K562 (cell line): Measurements from ENCODE around the gene SNRNP70. TPM values are rescaled to one million over a fixed set of nuclear protein-coding genes. Genes with fewer than 3 reads are reported as not detected.

Experiments
- CREB1 ChIP-seq, 2 experiments: sonication (generic) in 1 of 2; formaldehyde crosslinking in 1 of 2; IDR thresholded peaks; 2 replicates each; pipeline versions ENCODE4 v1.6.1 to v1.8.0; 2012 to 2022; ENCODE audit warnings: inconsistent platforms in 1 of 2, mild to moderate bottlenecking in 1 of 2, missing genetic modification reagents in 1 of 2, moderate library complexity in 1 of 2
- ELF2 ChIP-seq: fragments of 250-450 bp; sonication (Bioruptor Pico); IDR thresholded peaks from 2 replicates; pipeline ENCODE4 v1.5.0; 2021; ENCODE audit warnings: mild to moderate bottlenecking
- HSF4 ChIP-seq: fragments of 250-450 bp; sonication (Bioruptor Pico); IDR thresholded peaks from 2 replicates; pipeline ENCODE4 v2.1.2; 2022; ENCODE audit warnings: mild to moderate bottlenecking, moderate library complexity, borderline replicate concordance
- KAT7 ChIP-seq: sonication (generic); formaldehyde crosslinking; IDR thresholded peaks from 2 replicates; pipeline ENCODE4 v1.8.0; 2022; ENCODE audit warnings: missing genetic modification reagents, mild to moderate bottlenecking, borderline replicate concordance
- MTA1 ChIP-seq: fragments of 450-650 bp; IDR thresholded peaks from 2 replicates; pipeline ENCODE4 v1.6.1; 2017; ENCODE audit warnings: borderline replicate concordance
- NONO ChIP-seq, 2 experiments: fragments of 200-400 bp in 1 of 2; fragments of 450-650 bp in 1 of 2; formaldehyde crosslinking in 1 of 2; IDR thresholded peaks; 2 replicates each; pipeline ENCODE4 v1.6.1; 2017; ENCODE audit warnings: low read depth in 2 of 2, mild to moderate bottlenecking in 2 of 2, moderate library complexity in 2 of 2, low read length in 1 of 2
- PHF8 ChIP-seq: fragments of 200-600 bp; sonication (generic); IDR thresholded peaks from 2 replicates; pipeline ENCODE4 v1.6.1; 2012; ENCODE audit warnings: mixed run types, mild to moderate bottlenecking, inconsistent platforms, low read length, moderate library complexity, borderline replicate concordance
- RBM22 ChIP-seq: fragments of 200-400 bp; formaldehyde crosslinking; IDR thresholded peaks from 2 replicates; pipeline ENCODE4 v1.6.1; 2018; ENCODE audit warnings: low read length, low read depth; ENCODE audit not compliant: poor library complexity, severe bottlenecking
- SIN3B ChIP-seq: fragments of 450-650 bp; IDR thresholded peaks from 2 replicates; pipeline ENCODE4 v1.6.1; 2017; ENCODE audit warnings: low read depth, mild to moderate bottlenecking, moderate library complexity
- SIRT6 ChIP-seq: IDR thresholded peaks from one replicate; pipeline ENCODE4 v1.6.1; 2012; ENCODE audit warnings: low read depth, mild to moderate bottlenecking, control low read depth, inconsistent platforms, low read length, moderate library complexity
- ZNF507 ChIP-seq: conservative IDR thresholded peaks from 2 replicates; pipeline ENCODE4 v1.6.1; 2017; ENCODE audit warnings: missing genetic modification characterization, missing compliant biosample characterization
- polyA plus RNA-seq, 8 experiments: library from polyadenylated mRNA; depleted of rRNA in 4 of 8; stranded (reverse) in 5 of 8; unstranded in 3 of 8; fragments of >200 nt; fragmentation: Nextera tagmentation in 2 of 8; fragmentation: Illumina TruSeq in 1 of 8; extraction: Ambion mirVana in 2 of 8; extraction: Trizol in 1 of 8; gene quantifications; 2 replicates each; pipeline versions ENCODE4 v1.2.1 to v1.2.3, GENCODE V29; 2011 to 2014; ENCODE audit warnings: inconsistent platforms in 1 of 8, missing spikeins in 1 of 8
- total RNA-seq, 7 experiments: library from RNA; depleted of rRNA in 6 of 7; stranded (reverse); fragments of >200 nt in 6 of 7; fragmentation: Illumina TruSeq in 2 of 7; extraction: Trizol in 2 of 7; gene quantifications; 2 replicates each; pipeline versions ENCODE4 v1.2.1 to v1.2.3, GENCODE V29; 2011 to 2021; ENCODE audit warnings: low replicate concordance in 1 of 7
- TF ChIP-seq, protein P1 (sequence below): sonication (generic); formaldehyde crosslinking; IDR thresholded peaks from 2 replicates; pipeline ENCODE4 v1.8.1; 2023; ENCODE audit warnings: mild to moderate bottlenecking, missing genetic modification reagents
- TF ChIP-seq, protein P2 (sequence below): sonication (generic); formaldehyde crosslinking; IDR thresholded peaks from 2 replicates; pipeline ENCODE4 v1.8.0; 2023; ENCODE audit warnings: mild to moderate bottlenecking, missing genetic modification reagents
- TF ChIP-seq, protein P3 (sequence below): conservative IDR thresholded peaks from 2 replicates; pipeline ENCODE4 v1.6.1; 2011; ENCODE audit warnings: low read depth, mild to moderate bottlenecking, low read length; ENCODE audit not compliant: control insufficient read depth
- TF ChIP-seq, protein P4 (sequence below): fragments of 250-450 bp; sonication (Bioruptor Pico); IDR thresholded peaks from 2 replicates; pipeline ENCODE4 v1.4.0; 2020; ENCODE audit warnings: mild to moderate bottlenecking
- TF ChIP-seq, protein P5 (sequence below): fragments of 450-650 bp; formaldehyde crosslinking; IDR thresholded peaks from 2 replicates; pipeline ENCODE4 v1.4.0; 2020; ENCODE audit warnings: mild to moderate bottlenecking, moderate library complexity

Gene SNRNP70
- total and polyA plus RNA-seq, 9 of the 15 experiments (the other 6 are each of a cell fraction or from before 2014, with no cell fraction given): 2.8 to 496 (median 136) TPM

DNA sequence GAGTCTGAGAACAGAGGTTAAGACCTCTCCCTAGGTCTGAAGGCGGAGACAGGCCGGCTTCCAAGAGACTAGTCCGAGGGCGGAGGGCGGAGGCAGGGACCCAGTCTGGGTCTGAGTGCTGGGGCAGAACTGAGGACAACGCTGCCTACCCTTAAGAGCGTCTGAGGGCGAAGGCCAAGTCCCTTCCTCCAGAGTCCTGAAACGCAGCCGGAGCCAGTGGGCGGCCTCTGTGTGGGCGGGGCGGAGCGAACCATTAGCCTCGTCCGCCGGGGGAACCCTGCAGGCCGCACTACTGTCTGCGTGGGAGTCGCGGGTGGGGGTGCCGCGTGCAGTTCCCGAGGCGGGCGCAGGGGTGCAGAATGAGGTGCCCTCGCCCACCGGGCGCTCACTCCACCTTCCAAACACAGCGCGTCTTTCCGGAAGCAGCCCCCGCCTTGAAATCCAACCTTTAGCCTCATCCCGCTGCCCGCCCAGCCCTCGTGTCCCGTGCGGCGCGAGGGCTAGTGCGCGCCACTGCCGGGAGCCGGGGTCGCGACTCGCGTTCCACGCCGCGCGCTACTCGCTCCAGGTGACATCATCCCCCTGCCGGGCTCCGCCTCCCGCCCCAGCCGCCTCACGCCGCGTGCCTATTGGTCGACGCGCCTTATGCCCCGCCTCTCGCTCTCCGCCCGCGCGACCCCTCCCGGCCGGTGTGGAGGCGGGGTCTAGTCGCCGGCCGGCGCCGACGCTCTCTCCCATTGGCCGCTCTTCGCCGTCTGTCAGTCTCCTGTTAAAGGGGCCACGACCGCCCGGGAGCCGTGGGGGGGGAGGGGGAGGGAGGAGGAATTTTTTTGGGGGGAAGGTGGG is 33.5 kb downstream of the SNRNP70 start, which contains the start of gene C19orf73 (continued):
- TF ChIP-seq ELF2 (CRISPR knock-in tag) (peak; percentile 67; the same call in 1 of the 2 replicates), KAT7 (peak; percentile 98; the same call in 1 of the 2 replicates), SIRT6 (no peak), MTA1 (peak; percentile 80), ZNF507 (tag) (no peak), SIN3B (no peak), NONO (IDR thresholded peaks at IDR 0.05; ENCODE audit: low read depth in 2 of 2, low read length in 1 of 2) (peak; percentile 46 to 98; a peak in 3 of 4 replicates), CREB1 (IDR thresholded peaks at IDR 0.05) (0 out of 2 replicates have a peak, but pooled peaks have one; percentile 42), CREB1 (CRISPR knock-in tag; IDR thresholded peaks at IDR 0.05) (peak; percentile 77), RBM22 (no peak), HSF4 (CRISPR knock-in tag) (no peak), PHF8 (peak; percentile 68; the same call in 1 of the 2 replicates)
- TF ChIP-seq, protein P1, sequence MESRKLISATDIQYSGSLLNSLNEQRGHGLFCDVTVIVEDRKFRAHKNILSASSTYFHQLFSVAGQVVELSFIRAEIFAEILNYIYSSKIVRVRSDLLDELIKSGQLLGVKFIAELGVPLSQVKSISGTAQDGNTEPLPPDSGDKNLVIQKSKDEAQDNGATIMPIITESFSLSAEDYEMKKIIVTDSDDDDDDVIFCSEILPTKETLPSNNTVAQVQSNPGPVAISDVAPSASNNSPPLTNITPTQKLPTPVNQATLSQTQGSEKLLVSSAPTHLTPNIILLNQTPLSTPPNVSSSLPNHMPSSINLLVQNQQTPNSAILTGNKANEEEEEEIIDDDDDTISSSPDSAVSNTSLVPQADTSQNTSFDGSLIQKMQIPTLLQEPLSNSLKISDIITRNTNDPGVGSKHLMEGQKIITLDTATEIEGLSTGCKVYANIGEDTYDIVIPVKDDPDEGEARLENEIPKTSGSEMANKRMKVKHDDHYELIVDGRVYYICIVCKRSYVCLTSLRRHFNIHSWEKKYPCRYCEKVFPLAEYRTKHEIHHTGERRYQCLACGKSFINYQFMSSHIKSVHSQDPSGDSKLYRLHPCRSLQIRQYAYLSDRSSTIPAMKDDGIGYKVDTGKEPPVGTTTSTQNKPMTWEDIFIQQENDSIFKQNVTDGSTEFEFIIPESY: peak; percentile 73; the same call in 1 of the 2 replicates
- TF ChIP-seq, protein P2, sequence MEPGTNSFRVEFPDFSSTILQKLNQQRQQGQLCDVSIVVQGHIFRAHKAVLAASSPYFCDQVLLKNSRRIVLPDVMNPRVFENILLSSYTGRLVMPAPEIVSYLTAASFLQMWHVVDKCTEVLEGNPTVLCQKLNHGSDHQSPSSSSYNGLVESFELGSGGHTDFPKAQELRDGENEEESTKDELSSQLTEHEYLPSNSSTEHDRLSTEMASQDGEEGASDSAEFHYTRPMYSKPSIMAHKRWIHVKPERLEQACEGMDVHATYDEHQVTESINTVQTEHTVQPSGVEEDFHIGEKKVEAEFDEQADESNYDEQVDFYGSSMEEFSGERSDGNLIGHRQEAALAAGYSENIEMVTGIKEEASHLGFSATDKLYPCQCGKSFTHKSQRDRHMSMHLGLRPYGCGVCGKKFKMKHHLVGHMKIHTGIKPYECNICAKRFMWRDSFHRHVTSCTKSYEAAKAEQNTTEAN (CRISPR knock-in tag): 0 out of 2 replicates have a peak, but pooled peaks have one; percentile 42
- TF ChIP-seq, protein P3, sequence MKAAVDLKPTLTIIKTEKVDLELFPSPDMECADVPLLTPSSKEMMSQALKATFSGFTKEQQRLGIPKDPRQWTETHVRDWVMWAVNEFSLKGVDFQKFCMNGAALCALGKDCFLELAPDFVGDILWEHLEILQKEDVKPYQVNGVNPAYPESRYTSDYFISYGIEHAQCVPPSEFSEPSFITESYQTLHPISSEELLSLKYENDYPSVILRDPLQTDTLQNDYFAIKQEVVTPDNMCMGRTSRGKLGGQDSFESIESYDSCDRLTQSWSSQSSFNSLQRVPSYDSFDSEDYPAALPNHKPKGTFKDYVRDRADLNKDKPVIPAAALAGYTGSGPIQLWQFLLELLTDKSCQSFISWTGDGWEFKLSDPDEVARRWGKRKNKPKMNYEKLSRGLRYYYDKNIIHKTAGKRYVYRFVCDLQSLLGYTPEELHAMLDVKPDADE: peak; percentile 59; the same call in 1 of the 2 replicates
- TF ChIP-seq, protein P4, sequence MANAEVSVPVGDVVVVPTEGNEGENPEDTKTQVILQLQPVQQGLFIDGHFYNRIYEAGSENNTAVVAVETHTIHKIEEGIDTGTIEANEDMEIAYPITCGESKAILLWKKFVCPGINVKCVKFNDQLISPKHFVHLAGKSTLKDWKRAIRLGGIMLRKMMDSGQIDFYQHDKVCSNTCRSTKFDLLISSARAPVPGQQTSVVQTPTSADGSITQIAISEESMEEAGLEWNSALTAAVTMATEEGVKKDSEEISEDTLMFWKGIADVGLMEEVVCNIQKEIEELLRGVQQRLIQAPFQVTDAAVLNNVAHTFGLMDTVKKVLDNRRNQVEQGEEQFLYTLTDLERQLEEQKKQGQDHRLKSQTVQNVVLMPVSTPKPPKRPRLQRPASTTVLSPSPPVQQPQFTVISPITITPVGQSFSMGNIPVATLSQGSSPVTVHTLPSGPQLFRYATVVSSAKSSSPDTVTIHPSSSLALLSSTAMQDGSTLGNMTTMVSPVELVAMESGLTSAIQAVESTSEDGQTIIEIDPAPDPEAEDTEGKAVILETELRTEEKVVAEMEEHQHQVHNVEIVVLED (CRISPR knock-in tag): peak; percentile 69
- TF ChIP-seq, protein P5, sequence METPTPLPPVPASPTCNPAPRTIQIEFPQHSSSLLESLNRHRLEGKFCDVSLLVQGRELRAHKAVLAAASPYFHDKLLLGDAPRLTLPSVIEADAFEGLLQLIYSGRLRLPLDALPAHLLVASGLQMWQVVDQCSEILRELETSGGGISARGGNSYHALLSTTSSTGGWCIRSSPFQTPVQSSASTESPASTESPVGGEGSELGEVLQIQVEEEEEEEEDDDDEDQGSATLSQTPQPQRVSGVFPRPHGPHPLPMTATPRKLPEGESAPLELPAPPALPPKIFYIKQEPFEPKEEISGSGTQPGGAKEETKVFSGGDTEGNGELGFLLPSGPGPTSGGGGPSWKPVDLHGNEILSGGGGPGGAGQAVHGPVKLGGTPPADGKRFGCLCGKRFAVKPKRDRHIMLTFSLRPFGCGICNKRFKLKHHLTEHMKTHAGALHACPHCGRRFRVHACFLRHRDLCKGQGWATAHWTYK (CRISPR knock-in tag): peak; percentile 86
